Neural progenitor cell (in vitro differentiated cells): ENCODE data around the gene RASGRF1. TPM values are rescaled to one million over a fixed set of nuclear protein-coding genes. Genes with fewer than 3 reads are reported as not detected.

Experiments
- DNase-seq: peaks from one replicate; pipeline ENCODE4 v3.0.0-alpha.2; 2016; ENCODE audit warnings: low spot score
- H2AFZ ChIP-seq: fragments of 200-600 bp; sonication (generic); replicated peaks from 2 replicates; pipeline ENCODE4 v1.6.1; 2016; ENCODE audit warnings: antibody characterized with exemption
- H3F3A ChIP-seq: fragments of 200-600 bp; sonication (generic); 2 replicates; pipeline ENCODE4 v1.6.1; 2016; ENCODE audit warnings: antibody characterized with exemption, low read depth
- H3K27ac ChIP-seq: fragments of 200-600 bp; sonication (generic); 2 replicates; pipeline ENCODE4 v1.5.1; 2016; ENCODE audit warnings: mild to moderate bottlenecking
- H3K27me3 ChIP-seq: fragments of 200-600 bp; sonication (generic); 2 replicates; pipeline ENCODE4 v1.6.1; 2016; ENCODE audit warnings: mild to moderate bottlenecking, moderate library complexity
- H3K36me3 ChIP-seq: fragments of 200-600 bp; sonication (generic); 2 replicates; pipeline ENCODE4 v1.5.1; 2016
- H3K4me1 ChIP-seq: fragments of 200-600 bp; sonication (generic); 2 replicates; pipeline ENCODE4 v1.6.1; 2016; ENCODE audit warnings: mixed run types
- H3K4me2 ChIP-seq: fragments of 200-600 bp; sonication (generic); 2 replicates; pipeline ENCODE4 v1.6.1; 2016
- H3K4me3 ChIP-seq: fragments of 200-600 bp; sonication (generic); 2 replicates; pipeline ENCODE4 v1.5.1; 2016
- H3K79me2 ChIP-seq: fragments of 200-600 bp; sonication (generic); 2 replicates; pipeline ENCODE4 v1.6.1; 2016; ENCODE audit warnings: low read depth
- H3K9ac ChIP-seq: fragments of 200-600 bp; sonication (generic); 2 replicates; pipeline ENCODE4 v1.6.1; 2016
- H3K9me3 ChIP-seq: fragments of 200-600 bp; sonication (generic); 2 replicates; pipeline ENCODE4 v1.5.1; 2016; ENCODE audit warnings: low read depth
- H4K20me1 ChIP-seq: fragments of 200-600 bp; sonication (generic); 2 replicates; pipeline ENCODE4 v1.6.1; 2016; ENCODE audit warnings: low read depth
- H3K27ac Mint-ChIP-seq: 3 replicates; pipeline ENCODE4 v1.8.0; 2021; ENCODE audit warnings: mixed read lengths
- H3K27me3 Mint-ChIP-seq: 2 replicates; pipeline ENCODE4 v1.8.0; 2022; ENCODE audit warnings: low read depth, mild to moderate bottlenecking, inconsistent platforms, moderate library complexity, mixed read lengths; ENCODE audit not compliant: insufficient read depth
- H3K36me3 Mint-ChIP-seq: 3 replicates; pipeline ENCODE4 v1.8.0; 2021; ENCODE audit warnings: mixed read lengths
- H3K4me1 Mint-ChIP-seq: 3 replicates; pipeline ENCODE4 v1.8.0; 2021; ENCODE audit warnings: mixed read lengths
- H3K4me3 Mint-ChIP-seq: 3 replicates; pipeline ENCODE4 v1.8.0; 2021; ENCODE audit warnings: mild to moderate bottlenecking, moderate library complexity, mixed read lengths
- H3K9me3 Mint-ChIP-seq: 3 replicates; pipeline ENCODE4 v1.8.0; 2020; ENCODE audit warnings: mixed read lengths
- EZH2 ChIP-seq: fragments of 200-600 bp; sonication (generic); IDR thresholded peaks from 2 replicates; pipeline ENCODE4 v1.6.1; 2017; ENCODE audit warnings: antibody characterized with exemption, mild to moderate bottlenecking, moderate library complexity
- EZH2phosphoT487 ChIP-seq: fragments of 200-600 bp; sonication (generic); IDR thresholded peaks from 2 replicates; pipeline ENCODE4 v1.6.1; 2017; ENCODE audit warnings: antibody characterized with exemption
- total RNA-seq: library from RNA; depleted of rRNA; stranded (reverse); fragments of >200 nt; gene quantifications from 2 replicates; pipeline ENCODE4 v1.2.3, GENCODE V29; 2015; ENCODE audit warnings: low replicate concordance
- TF ChIP-seq, protein P1 (sequence below): fragments of 200-600 bp; sonication (generic); IDR thresholded peaks from 2 replicates; pipeline ENCODE4 v1.5.1; 2017; ENCODE audit warnings: antibody characterized with exemption, mild to moderate bottlenecking

The RASGRF1 gene
- total RNA-seq, 1 donor from 2014 or later: 0.22 TPM

DNA sequence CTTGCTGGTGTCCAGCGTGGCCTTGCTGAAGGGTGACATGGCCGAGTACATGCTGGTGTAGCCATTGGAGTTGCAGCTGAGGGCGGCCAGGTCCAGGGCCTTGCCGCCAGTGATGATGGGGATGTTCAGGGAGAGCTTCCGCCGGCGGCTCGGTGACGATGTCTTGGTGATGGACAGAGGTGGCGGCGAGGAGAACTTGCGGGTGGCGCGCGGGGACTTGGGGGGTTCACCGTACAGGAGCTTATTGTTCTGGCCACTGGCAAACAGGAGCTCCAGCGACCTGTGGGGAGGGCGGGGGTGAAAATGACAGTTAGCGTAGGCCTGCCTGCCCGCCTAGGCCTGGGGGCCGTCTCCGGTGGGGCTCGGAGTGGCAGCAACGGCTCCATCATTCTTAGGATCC, 86.7 kb downstream of the RASGRF1 start:
- H2AFZ ChIP-seq: no peak overlapping the region

DNA sequence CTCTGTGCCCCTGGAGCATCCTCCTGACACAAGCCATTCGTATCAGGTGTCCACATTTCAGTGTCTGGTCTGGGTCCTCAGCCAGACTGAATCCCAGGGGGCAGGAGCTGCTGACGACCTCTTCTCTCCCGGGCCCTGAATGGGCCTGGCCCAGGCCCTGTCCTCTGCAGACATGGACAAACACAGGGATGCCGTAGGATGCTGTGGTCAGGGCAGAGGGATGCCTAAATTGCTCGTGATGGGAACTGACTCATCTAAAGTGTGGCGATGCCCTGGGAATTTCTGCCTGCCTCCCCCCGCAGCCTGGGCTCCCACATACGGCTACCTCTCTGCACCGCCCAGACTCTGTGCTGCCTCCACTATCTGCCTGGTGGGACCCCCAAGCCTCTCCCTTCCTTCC, 87.3 kb downstream of the RASGRF1 start:
- Histone ChIP-seq H3K4me2 (no peak overlapping the region), H3K36me3 (no peaks in the 10 kb centered on the region), H3K27me3 (no peaks in the 10 kb centered on the region), H3K4me3 (no peak overlapping the region), H3K27ac (no peak overlapping the region), H3K79me2 (no peaks in the 10 kb centered on the region), H3K9me3 (no peaks in the 10 kb centered on the region), H3F3A (no peaks in the 10 kb centered on the region), H3K4me1 (peaks cover 17% of the 10 kb centered on the region), H3K9ac (no peak overlapping the region), H4K20me1 (no peaks in the 10 kb centered on the region), H2AFZ (no peak overlapping the region)
- Mint-ChIP-seq H3K4me3 (no peak overlapping the region), H3K9me3 (no peaks in the 10 kb centered on the region), H3K27ac (peak overlapping the region; percentile 61), H3K36me3 (no peaks in the 10 kb centered on the region), H3K4me1 (peaks cover 45% of the 10 kb centered on the region), H3K27me3 (peaks cover 12% of the 10 kb centered on the region)
- no peak for DNase-seq
- no peak for TF ChIP-seq EZH2
- TF ChIP-seq EZH2phosphoT487: no peak
- TF ChIP-seq, protein P1, sequence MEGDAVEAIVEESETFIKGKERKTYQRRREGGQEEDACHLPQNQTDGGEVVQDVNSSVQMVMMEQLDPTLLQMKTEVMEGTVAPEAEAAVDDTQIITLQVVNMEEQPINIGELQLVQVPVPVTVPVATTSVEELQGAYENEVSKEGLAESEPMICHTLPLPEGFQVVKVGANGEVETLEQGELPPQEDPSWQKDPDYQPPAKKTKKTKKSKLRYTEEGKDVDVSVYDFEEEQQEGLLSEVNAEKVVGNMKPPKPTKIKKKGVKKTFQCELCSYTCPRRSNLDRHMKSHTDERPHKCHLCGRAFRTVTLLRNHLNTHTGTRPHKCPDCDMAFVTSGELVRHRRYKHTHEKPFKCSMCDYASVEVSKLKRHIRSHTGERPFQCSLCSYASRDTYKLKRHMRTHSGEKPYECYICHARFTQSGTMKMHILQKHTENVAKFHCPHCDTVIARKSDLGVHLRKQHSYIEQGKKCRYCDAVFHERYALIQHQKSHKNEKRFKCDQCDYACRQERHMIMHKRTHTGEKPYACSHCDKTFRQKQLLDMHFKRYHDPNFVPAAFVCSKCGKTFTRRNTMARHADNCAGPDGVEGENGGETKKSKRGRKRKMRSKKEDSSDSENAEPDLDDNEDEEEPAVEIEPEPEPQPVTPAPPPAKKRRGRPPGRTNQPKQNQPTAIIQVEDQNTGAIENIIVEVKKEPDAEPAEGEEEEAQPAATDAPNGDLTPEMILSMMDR: no peak

More for the DNA sequence above, 86.7 kb downstream of the RASGRF1 start:
- Histone ChIP-seq H3K9ac (no peak overlapping the region), H3K4me1 (peaks cover 17% of the 10 kb centered on the region), H3K4me3 (no peak overlapping the region), H3K9me3 (no peaks in the 10 kb centered on the region), H3K27me3 (no peaks in the 10 kb centered on the region), H3K4me2 (no peak overlapping the region), H3K36me3 (no peaks in the 10 kb centered on the region), H3F3A (no peaks in the 10 kb centered on the region), H3K79me2 (no peaks in the 10 kb centered on the region), H3K27ac (no peak overlapping the region), H4K20me1 (no peaks in the 10 kb centered on the region)
- H3K9me3 Mint-ChIP-seq: no peaks in the 10 kb centered on the region
- TF ChIP-seq EZH2 (no peak), EZH2phosphoT487 (no peak)
- TF ChIP-seq, protein P1: no peak
- H3K27ac Mint-ChIP-seq: peak overlapping the region; percentile 60
- H3K36me3 Mint-ChIP-seq: no peaks in the 10 kb centered on the region
- peaks cover 46% of the 10 kb centered on the region for H3K4me1 Mint-ChIP-seq
- peak overlapping the region; percentile 43 for H3K4me3 Mint-ChIP-seq
- no peak for DNase-seq
- H3K27me3 Mint-ChIP-seq: peaks cover 9% of the 10 kb centered on the region

DNA sequence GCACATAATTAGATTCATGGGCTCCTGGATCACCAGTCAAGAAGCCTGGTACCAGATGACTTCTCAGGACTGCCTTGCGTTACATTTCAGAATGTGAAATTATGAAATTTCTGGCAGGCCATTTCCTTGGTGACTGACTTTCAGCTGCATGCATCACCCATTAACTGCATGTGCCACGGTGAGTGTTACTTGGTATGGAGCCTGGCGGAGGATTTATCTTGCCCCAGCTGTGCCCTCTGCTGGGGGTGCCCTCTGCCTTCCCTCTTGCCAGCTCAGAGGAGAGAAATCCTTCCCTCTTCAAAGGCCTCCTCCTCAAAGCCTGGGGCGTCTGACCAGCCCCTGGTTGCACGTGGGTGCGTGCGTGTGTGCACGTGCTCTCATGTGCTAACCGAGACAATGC, 88.0 kb downstream of the RASGRF1 start:
- Histone ChIP-seq H3K27ac (no peak overlapping the region), H3K4me1 (peaks cover 17% of the 10 kb centered on the region), H3F3A (no peaks in the 10 kb centered on the region), H3K27me3 (no peaks in the 10 kb centered on the region), H3K9me3 (no peaks in the 10 kb centered on the region), H3K79me2 (no peaks in the 10 kb centered on the region), H3K36me3 (no peaks in the 10 kb centered on the region), H4K20me1 (no peaks in the 10 kb centered on the region), H3K4me3 (no peak overlapping the region), H3K4me2 (no peak overlapping the region), H3K9ac (no peak overlapping the region), H2AFZ (no peak overlapping the region)
- Mint-ChIP-seq H3K4me3 (no peak overlapping the region), H3K27ac (no peak overlapping the region), H3K4me1 (peaks cover 42% of the 10 kb centered on the region), H3K27me3 (peaks cover 10% of the 10 kb centered on the region), H3K36me3 (no peaks in the 10 kb centered on the region), H3K9me3 (no peaks in the 10 kb centered on the region)
- no peak for DNase-seq
- TF ChIP-seq EZH2 (no peak), EZH2phosphoT487 (no peak)

DNA sequence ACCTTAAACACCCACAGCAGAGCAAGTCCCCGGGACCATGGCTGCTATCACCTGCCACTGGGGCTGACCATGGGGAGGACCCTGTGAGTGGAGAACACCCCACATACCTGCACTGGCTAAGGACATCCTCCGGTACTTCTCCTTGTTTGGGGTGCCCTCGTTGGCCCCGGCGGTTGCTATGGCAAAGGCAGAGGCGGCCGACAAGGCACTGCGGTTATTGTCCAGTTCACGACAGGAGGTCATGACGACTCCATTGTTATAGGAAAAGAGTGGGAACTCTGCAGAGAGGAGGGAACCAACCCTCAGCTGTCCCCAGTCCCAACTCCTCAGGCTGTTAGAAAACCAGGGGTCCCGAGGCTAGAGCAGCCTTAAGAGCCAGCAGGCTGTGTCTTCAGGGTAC, 90.9 kb downstream of the RASGRF1 start:
- no peaks in the 10 kb centered on the region for H3K36me3 Mint-ChIP-seq
- no peaks in the 10 kb centered on the region for H3K27me3 ChIP-seq
- H3K27ac Mint-ChIP-seq: peak overlapping the region; percentile 95
- peaks cover 49% of the 10 kb centered on the region for H3K4me1 Mint-ChIP-seq
- H3K9me3 Mint-ChIP-seq: no peaks in the 10 kb centered on the region
- no peaks in the 10 kb centered on the region for H3K79me2 ChIP-seq
- H3K4me3 ChIP-seq: no peak overlapping the region
- H3K36me3 ChIP-seq: no peaks in the 10 kb centered on the region
- peak; percentile 49 for DNase-seq
- H2AFZ ChIP-seq: peak overlapping the region; percentile 12
- H3K9ac ChIP-seq: no peak overlapping the region
- H4K20me1 ChIP-seq: no peaks in the 10 kb centered on the region
- H3K4me2 ChIP-seq: peak overlapping the region; percentile 42
- TF ChIP-seq EZH2 (no peak), EZH2phosphoT487 (no peak)
- TF ChIP-seq, protein P1: no peak
- no peaks in the 10 kb centered on the region for H3K9me3 ChIP-seq
- H3F3A ChIP-seq: no peaks in the 10 kb centered on the region
- no peak overlapping the region for H3K27ac ChIP-seq
- H3K27me3 Mint-ChIP-seq: peaks cover 9% of the 10 kb centered on the region
- peaks cover 27% of the 10 kb centered on the region for H3K4me1 ChIP-seq
- H3K4me3 Mint-ChIP-seq: peak overlapping the region; percentile 69
